GM12878 (cell line): ENCODE data around the gene PGAP3. TPM values are rescaled to one million over a fixed set of nuclear protein-coding genes. Genes with fewer than 3 reads are reported as not detected.

ENCODE experiments used
- ATAC-seq: fragments of 200-7000 bp; cut with Tn5 transposase; 3 replicates; pipeline ENCODE4 v1.9.1; 2020; ENCODE audit warnings: mild to moderate bottlenecking, moderate library complexity
- BruUV-seq: library from RNA; stranded (reverse); fragments of 400-500 nt; replicated peaks from 2 replicates; lab custom pipeline; 2021; lab: Mats Ljungman, UMichigan
- CTCF ChIA-PET: fragments of 300-600 bp; sonication (Branson Sonifier 250); formaldehyde crosslinking; extraction: SDS; loops from one replicate; lab custom pipeline; 2021; ENCODE audit warnings: inconsistent platforms; lab: Yijun Ruan, JAX
- POLR2A ChIA-PET: fragments of 350-600 bp; formaldehyde crosslinking; extraction: SDS; loops from one replicate; lab custom pipeline; 2021; ENCODE audit warnings: inconsistent platforms; lab: Charles Lee
- RAD21 ChIA-PET: fragments of 300-600 bp; sonication (Branson Sonifier 250); formaldehyde crosslinking; loops from one replicate; lab custom pipeline; 2023; ENCODE audit warnings: antibody characterized with exemption; ENCODE audit not compliant: unreplicated experiment; lab: Charles Lee
- SMC1A ChIA-PET: fragments of 300-600 bp; sonication (Branson Sonifier 250); formaldehyde crosslinking; loops from one replicate; lab custom pipeline; 2023; ENCODE audit not compliant: unreplicated experiment, uncharacterized antibody; lab: Charles Lee
- DNase-seq: peaks from one replicate; pipeline ENCODE4 v3.0.0-alpha.2; 2011; ENCODE audit warnings: low read depth, low spot score
- FAIRE-seq: peaks from 3 replicates; lab custom pipeline; 2011; peaks lifted over from hg19 to GRCh38; lab: Jason Lieb, UNC
- H2AFZ ChIP-seq: 2 replicates; pipeline ENCODE4 v1.6.0; 2011; ENCODE audit warnings: low read depth, low read length, control low read depth; ENCODE audit not compliant: control insufficient read depth
- H3K27ac ChIP-seq: 2 replicates; pipeline ENCODE4 v1.5.1; 2011; ENCODE audit warnings: control low read depth; ENCODE audit not compliant: control insufficient read depth, insufficient read depth
- H3K27me3 ChIP-seq, 2 experiments: replicated peaks in 1 of 2; 2 replicates each; pipeline versions ENCODE4 v1.6.0 to v1.6.1; 2011; ENCODE audit warnings: low read length in 1 of 2; ENCODE audit not compliant: control insufficient read depth in 2 of 2, insufficient read depth in 2 of 2
- H3K36me3 ChIP-seq, 2 experiments: 2 replicates each; pipeline ENCODE4 v1.5.1; 2011; ENCODE audit warnings: low read length in 1 of 2; ENCODE audit not compliant: control insufficient read depth in 2 of 2, insufficient read depth in 2 of 2
- H3K4me1 ChIP-seq: 2 replicates; pipeline ENCODE4 v1.6.1; 2011; ENCODE audit warnings: mild to moderate bottlenecking, low read length, moderate library complexity, mixed read lengths; ENCODE audit not compliant: control insufficient read depth, insufficient read depth
- H3K4me2 ChIP-seq: 2 replicates; pipeline ENCODE4 v1.6.0; 2011; ENCODE audit warnings: control low read depth; ENCODE audit not compliant: control insufficient read depth, insufficient read depth
- H3K4me3 ChIP-seq: fragments of 200-600 bp; sonication (generic); 2 replicates; pipeline ENCODE4 v1.5.1; 2016
- H3K79me2 ChIP-seq: 2 replicates; pipeline ENCODE4 v1.6.0; 2011; ENCODE audit warnings: low read length; ENCODE audit not compliant: control insufficient read depth, insufficient read depth
- H3K9ac ChIP-seq: 2 replicates; pipeline ENCODE4 v1.8.0; 2011; ENCODE audit warnings: low read length, control low read depth, mixed read lengths; ENCODE audit not compliant: control insufficient read depth, insufficient read depth
- H3K9me3 ChIP-seq: replicated peaks from 3 replicates; pipeline ENCODE4 v1.5.1; 2011; ENCODE audit warnings: mild to moderate bottlenecking, low read length; ENCODE audit not compliant: control insufficient read depth, insufficient read depth
- H4K20me1 ChIP-seq: 2 replicates; pipeline ENCODE4 v1.6.0; 2011; ENCODE audit not compliant: control insufficient read depth, insufficient read depth
- BMI1 ChIP-seq: fragments of 450-650 bp; IDR thresholded peaks from 2 replicates; pipeline ENCODE4 v1.6.1; 2016; ENCODE audit warnings: mild to moderate bottlenecking, moderate library complexity, borderline replicate concordance
- CEBPZ ChIP-seq: fragments of 150-350 bp; IDR thresholded peaks from 2 replicates; pipeline ENCODE4 v1.6.1; 2016; ENCODE audit warnings: low read depth, low read length
- CHD2 ChIP-seq: IDR thresholded peaks from 2 replicates; pipeline ENCODE4 v1.6.1; 2011; ENCODE audit warnings: low read depth, low read length, improper control_type of control experiment, borderline replicate concordance
- CREB1 ChIP-seq: IDR thresholded peaks from 2 replicates; pipeline ENCODE4 v1.6.1; 2012; ENCODE audit warnings: low read depth, mild to moderate bottlenecking, inconsistent platforms
- DPF2 ChIP-seq: fragments of 450-650 bp; IDR thresholded peaks from 2 replicates; pipeline ENCODE4 v1.6.1; 2017; ENCODE audit warnings: mild to moderate bottlenecking
- HDGF ChIP-seq: fragments of 450-650 bp; IDR thresholded peaks from 2 replicates; pipeline ENCODE4 v1.6.1; 2016; ENCODE audit warnings: antibody characterized with exemption
- POLR2AphosphoS2 ChIP-seq: IDR thresholded peaks from 2 replicates; pipeline ENCODE4 v1.6.1; 2011; ENCODE audit warnings: low read depth, mild to moderate bottlenecking, low read length, improper control_type of control experiment, moderate library complexity
- SIX5 ChIP-seq: IDR thresholded peaks from 2 replicates; pipeline ENCODE4 v1.6.1; 2011; ENCODE audit warnings: mild to moderate bottlenecking, low read depth, low read length, moderate library complexity; ENCODE audit not compliant: severe bottlenecking
- WGBS: methylation state at CpG from one replicate; pipeline ENCODE4 v1.1.6; 2016; ENCODE audit warnings: low lambda C conversion rate; ENCODE audit not compliant: insufficient replicate concordance, insufficient coverage; ENCODE audit errors: missing lambda C conversion rate; 5-methylcytosine and 5-hydroxymethylcytosine counted together
- in situ Hi-C: fragments of 300-500 bp; cut with MboI; formaldehyde crosslinking; loops from 9 replicates; pipeline ENCODE4 v1.14.3; 2018; ENCODE audit warnings: mixed read lengths
- intact Hi-C: fragments of 100-400 bp; cut with micrococcal nuclease; formaldehyde crosslinking; loops from one replicate; pipeline ENCODE4 v1.14.2; 2022; ENCODE audit not compliant: unreplicated experiment
- polyA plus RNA-seq, 11 experiments: library from polyadenylated mRNA; depleted of rRNA in 4 of 11; unstranded in 6 of 11; stranded (reverse) in 5 of 11; fragments of >200 nt; fragmentation: Nextera tagmentation in 4 of 11; fragmentation: Illumina TruSeq in 1 of 11; extraction: Ambion mirVana in 4 of 11; extraction: Trizol in 1 of 11; gene quantifications; 1 replicate in 1 of 11; 2 replicates in 10 of 11; pipeline versions ENCODE4 v1.2.1 to v1.2.3, GENCODE V29; 2011 to 2016; ENCODE audit warnings: inconsistent platforms in 2 of 11, missing spikeins in 2 of 11, low read depth in 1 of 11
- total RNA-seq, 4 experiments: library from RNA; depleted of rRNA in 3 of 4; stranded (reverse); fragments of >200 nt in 3 of 4; fragmentation: Illumina TruSeq in 1 of 4; extraction: Trizol in 1 of 4; gene quantifications; 2 replicates each; pipeline versions ENCODE4 v1.2.1 to v1.2.3, GENCODE V29; 2013 to 2021
- TF ChIP-seq, protein P1 (sequence below): IDR thresholded peaks from 2 replicates; pipeline ENCODE4 v1.6.1; 2011; ENCODE audit warnings: borderline replicate concordance, low read depth, mild to moderate bottlenecking, moderate library complexity, mixed read lengths, low read length; ENCODE audit not compliant: insufficient read depth; ENCODE audit errors: extremely low read length

The PGAP3 gene
- total and polyA plus RNA-seq, 10 of the 15 experiments (the other 5 are each of a cell fraction or from before 2014, with no cell fraction given) = 0.21 to 10.0 (median 5.3) TPM

- H3K36me3 ChIP-seq = no peaks in the 10 kb centered on the region
- H3K79me2 ChIP-seq = no peaks in the 10 kb centered on the region
- ChIA-PET POLR2A (no interaction called here), RAD21 (no interaction called here), CTCF (interaction anchor here (0.5 kb wide), 1 partner anchor 20 kb away, joined by 3 read pairs; no protein-coding TSS in a partner anchor), SMC1A (no interaction called here)
- peaks cover 11% of the 10 kb centered on the region for H3K4me1 ChIP-seq
- no TSS peak for BruUV-seq
- in situ Hi-C loops = no loop called here
- no peak overlapping the region for H3K9ac ChIP-seq
- H3K4me2 ChIP-seq = no peak overlapping the region
- no peak overlapping the region for H2AFZ ChIP-seq
- H3K4me3 ChIP-seq = no peak overlapping the region
- intact Hi-C loops = no loop called here
- FAIRE-seq = no peak
- H4K20me1 ChIP-seq = no peaks in the 10 kb centered on the region
- H3K27me3 ChIP-seq = peaks cover 0 to 5% of the 10 kb centered on the region in 2 experiments; a peak in 3 of 4 replicates
- DNase-seq = no peak
- no peaks in the 10 kb centered on the region for H3K9me3 ChIP-seq
- ATAC-seq = no peak
- WGBS = 73% methylated on average over 12 of the region's 12 CpGs
- TF ChIP-seq CHD2 (no peak), SIX5 (no peak), BMI1 (no peak), CREB1 (no peak), CEBPZ (no peak), POLR2AphosphoS2 (no peak), DPF2 (no peak), HDGF (no peak)
- TF ChIP-seq, protein P1, sequence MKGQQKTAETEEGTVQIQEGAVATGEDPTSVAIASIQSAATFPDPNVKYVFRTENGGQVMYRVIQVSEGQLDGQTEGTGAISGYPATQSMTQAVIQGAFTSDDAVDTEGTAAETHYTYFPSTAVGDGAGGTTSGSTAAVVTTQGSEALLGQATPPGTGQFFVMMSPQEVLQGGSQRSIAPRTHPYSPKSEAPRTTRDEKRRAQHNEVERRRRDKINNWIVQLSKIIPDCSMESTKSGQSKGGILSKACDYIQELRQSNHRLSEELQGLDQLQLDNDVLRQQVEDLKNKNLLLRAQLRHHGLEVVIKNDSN = no peak
- no peak overlapping the region for H3K27ac ChIP-seq
These were observed 18.0 kb upstream of the PGAP3 start for GRCh38 chr17:39705786-39706348.
